HG02870 (cell line): ENCODE results near the gene GDPD5.

Source experiments
- ATAC-seq: cut with Tn5 transposase; IDR thresholded peaks from one replicate; pipeline ENCODE4 v1.9.1; 2021; ENCODE audit warnings: mild to moderate bottlenecking, moderate library complexity; ENCODE audit not compliant: unreplicated experiment

GDPD5 gene

GRCh38 chr11:75516886-75517285, 8.9 kb downstream of the GDPD5 start:
- ATAC-seq: no peak

GRCh38 chr11:75516140-75516539, 9.6 kb downstream of the GDPD5 start:
- ATAC-seq: no peak

- no peak for ATAC-seq
Measured at GRCh38 chr11:75514596-75514995, 11.1 kb downstream of the GDPD5 start.

GRCh38 chr11:75513250-75513649, 12.5 kb downstream of the GDPD5 start:
- ATAC-seq: no peak

DNA sequence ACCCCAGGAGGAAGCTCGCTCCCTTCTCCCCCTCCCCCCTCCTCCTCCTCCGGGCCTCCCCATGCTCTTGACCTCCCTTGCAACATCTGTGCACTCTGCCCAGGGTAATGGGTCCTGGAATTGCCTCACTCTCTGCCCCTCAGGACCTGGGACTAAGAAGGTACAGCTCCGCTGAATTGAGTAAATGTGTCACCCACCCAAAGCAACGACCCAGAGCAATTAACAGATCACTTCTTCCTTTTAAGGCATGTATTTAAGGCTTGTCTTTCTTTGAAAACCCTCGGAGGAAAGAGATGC, 15.1 kb downstream of the GDPD5 start:
- ATAC-seq: no peak

DNA sequence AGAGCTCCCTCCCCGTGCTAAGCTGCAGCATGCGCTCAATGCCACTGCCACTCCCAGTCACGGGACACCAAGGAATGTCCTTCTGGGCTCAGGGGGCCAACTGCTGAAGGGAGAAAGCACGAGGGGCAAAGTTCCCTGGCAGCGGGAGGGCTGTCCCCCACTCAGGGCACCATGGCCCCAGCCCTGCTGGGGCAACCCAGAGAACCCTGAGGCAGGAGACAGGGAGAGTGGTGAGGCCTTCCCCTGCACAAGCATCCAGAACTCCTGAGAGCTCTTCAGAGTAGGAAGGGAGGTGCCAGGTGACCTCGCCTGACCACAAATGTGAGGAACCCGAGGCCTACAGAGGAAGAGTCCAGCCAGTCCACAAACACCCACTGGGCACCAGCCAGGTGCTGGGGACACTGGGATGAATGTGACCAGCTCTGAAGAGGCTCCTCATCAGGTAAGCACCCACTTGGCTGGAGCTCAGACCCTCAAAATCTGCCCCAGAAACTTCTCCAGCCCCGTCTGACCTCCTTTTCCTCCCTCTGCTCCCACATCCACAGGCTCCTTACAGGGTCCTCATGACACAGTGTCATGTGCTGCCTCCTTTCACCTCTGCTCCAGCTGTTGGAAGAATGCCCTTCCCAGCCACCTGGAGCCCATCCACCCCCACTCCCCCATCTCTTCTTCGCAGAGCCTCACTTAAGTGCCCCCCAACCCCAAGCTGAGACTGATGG, 15.6 kb downstream of the GDPD5 start:
- ATAC-seq: no peak

DNA sequence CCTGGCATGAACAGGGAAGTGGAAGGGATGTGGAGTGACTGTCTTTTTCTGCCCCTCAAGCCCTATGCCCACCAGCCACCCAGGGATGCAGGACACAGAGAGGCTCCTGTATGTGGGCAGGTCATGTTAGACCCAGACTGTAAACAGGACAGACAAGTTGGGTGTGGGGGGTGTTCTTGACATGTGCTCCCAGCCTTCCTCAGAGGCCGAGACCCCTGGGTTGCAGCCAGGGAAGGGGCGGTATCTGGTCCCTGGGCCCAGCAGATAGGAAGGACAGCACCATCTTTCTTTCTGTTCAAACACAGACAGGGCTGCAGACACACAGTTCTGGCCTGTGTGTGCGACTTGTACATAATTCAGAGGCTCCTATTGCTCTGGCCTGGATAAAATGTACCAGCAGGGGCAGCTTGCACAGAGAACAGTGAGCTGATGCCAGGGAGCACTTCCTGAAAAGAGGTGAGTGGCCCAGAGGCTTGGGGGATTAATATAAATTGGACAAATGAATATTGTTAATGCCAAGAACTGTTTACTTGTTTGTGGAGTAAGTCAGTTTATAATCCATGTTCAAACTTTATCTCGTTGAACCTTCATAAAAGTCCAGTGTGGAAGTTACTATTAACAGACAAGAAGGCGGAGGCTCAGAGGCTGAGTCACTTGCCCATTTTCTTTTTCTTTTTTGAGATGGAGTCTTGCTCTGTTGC, 16.6 kb downstream of the GDPD5 start:
- no peak for ATAC-seq

DNA sequence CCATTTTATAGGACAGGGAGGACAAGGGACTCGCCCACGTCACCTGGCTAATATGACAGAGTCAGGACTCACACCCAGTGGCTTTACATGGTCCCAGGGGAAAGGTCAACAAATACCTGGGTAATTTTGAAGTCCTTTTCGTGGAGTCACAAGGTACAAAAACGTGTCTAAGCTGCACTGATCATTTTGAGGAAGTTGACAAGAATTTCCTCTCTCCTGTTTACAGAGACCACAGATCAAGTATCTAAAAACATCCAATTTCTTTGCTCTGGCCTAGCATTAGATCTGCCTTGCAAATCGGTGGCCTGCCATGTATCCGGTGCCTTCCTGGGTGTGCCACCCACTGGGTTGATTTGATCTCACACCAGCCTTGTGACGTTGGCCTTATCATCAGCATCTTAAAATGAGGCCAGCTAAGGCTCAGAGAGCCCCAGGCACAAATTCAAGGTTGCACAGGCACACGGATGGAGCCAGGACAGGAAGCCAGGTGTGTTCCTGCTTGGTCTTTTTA, 17.6 kb downstream of the GDPD5 start:
- ATAC-seq: no peak

- no peak for ATAC-seq
Measured at GRCh38 chr11:75507571-75507970, 18.2 kb downstream of the GDPD5 start.

DNA sequence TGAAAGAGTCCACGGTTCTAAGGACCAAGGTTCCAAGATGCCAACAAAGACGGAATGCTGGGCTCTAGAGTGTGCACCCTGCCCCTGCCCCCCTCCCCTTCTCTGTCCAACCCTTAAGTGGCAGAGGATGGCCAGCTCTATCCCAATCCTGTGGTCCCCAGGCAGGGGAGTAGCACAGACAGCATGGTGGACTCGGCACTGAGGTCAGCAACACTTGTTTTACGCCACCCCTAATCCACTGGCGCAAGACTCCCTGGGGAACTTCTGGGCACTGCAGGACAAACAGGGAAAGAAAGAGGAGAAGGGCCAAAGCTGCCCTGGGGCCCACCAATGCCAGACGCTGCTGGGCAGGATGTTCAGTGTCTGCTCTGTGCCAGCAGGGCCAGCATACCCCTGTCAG, 18.9 kb downstream of the GDPD5 start:
- no peak for ATAC-seq

GRCh38 chr11:75505916-75506692, 19.6 kb downstream of the GDPD5 start:
- ATAC-seq: no peak

GRCh38 chr11:75504501-75504900, 21.2 kb downstream of the GDPD5 start:
- ATAC-seq: no peak

GRCh38 chr11:75503531-75504099, 22.1 kb downstream of the GDPD5 start:
- ATAC-seq: no peak

DNA sequence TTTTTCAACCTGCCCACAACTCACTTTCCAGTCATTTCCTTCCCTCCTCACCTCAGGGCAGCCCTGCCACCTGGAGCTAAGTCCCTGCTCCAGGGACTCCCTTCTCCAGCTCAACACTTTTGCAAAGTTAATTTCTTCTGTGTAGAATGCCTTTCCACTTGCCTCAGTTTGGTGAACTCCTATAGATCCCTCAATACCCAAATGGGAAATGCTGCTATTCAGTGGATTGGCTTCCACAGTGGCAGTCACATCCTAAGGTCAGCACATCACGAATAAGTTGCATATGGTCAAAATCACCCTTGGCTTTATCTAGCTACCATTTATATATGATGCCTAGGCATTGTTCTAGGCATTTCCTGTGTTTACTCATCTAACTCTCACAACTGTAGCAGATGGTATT, 23.6 kb downstream of the GDPD5 start:
- no peak for ATAC-seq

DNA sequence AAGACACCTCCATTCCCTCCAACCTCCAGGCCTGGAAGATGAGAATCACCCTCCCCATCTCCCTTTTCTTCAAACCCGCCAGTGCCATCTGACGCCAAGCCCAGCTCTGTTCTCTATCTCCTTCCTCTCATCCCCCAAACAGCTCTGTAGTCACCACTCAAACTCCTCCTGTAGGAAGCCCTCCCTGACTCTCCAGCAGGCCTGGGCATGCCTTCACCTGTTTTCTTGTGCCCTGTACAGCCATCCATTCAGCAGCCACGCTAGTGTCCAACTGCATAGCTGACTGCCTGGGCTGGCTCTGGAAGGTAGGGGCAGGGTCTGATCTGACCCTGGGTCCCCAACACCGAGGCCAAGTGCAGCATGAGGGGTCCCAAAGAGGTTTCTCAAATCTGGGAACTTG, 25.0 kb downstream of the GDPD5 start:
- ATAC-seq: no peak

DNA sequence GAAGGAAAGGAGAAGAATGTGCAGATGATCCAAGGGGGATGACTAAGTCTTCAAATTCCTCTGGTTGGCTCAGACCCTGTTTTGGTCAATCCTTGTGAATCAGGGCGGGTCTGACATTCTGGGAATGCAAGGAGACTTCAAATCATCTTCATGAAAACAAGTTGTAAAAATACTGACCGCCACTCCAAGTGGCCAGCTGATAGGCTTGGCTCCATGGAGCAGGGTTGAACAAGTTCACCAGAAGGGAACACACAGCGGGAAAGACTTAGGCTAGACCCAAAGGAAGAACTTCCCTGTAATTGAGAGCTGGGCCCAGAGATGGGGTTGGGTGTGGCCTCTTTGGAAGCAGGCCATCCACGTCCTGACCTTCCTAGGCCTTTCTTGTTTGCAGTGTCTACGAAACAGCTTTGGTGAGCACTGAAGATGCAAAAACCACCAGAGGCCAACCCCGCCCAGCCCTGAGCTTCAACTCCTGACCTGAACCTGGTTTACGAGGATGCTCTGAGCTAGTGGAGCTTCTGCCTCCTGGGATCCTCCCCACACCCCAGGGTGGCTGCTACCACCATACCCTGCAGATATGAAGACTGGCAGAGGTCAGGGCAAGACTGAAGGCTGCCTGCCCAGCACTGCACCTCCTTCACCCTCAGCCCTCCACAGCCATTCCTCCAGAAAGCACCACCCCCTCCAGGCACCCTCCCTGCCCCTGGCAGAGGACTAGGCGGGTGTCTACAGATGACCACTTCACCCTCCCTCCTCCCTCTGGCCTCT, 26.1 kb downstream of the GDPD5 start:
- no peak for ATAC-seq

DNA sequence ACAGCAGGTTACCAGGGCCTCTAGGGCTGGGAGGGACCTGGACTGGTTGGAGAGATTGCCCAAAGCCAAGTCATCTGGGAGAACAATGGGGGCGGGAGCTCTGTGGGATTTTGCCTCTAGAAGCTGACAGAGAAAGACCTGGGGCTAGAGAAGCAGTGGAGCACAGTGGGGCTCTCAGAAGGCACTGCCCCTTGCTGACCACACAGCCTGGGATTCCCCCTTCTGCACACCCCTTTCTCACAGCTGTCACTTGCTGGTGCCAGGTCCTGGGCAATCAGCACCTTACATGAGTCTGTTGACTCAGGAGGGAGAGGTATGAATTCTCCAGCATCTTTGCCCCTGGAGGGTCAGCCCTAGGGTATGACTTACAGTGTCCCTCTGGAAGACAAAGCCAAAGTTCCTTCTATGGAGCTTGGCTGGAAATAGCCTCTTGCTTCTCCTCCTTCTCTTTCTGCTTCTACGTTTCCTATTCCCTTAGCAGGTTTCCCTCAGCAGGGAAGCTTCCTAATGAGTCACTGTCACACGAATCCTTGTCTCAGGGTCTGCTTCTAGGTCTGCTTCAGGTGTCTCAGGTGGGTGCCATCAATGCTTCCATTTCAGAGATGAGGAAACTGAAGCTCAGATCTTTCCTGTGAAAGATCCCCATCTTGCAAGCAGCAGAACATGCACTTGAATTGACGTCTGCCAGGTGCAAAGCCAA, 27.0 kb downstream of the GDPD5 start:
- ATAC-seq: no peak

- no peak for ATAC-seq
Measured at GRCh38 chr11:75497788-75498409, 27.8 kb downstream of the GDPD5 start.

- no peak for ATAC-seq
Measured at GRCh38 chr11:75496305-75496752, 29.4 kb downstream of the GDPD5 start.
